Smooth muscle cell (in vitro differentiated cells): Measurements from ENCODE around the gene TSNAXIP1. TPM values are rescaled to one million over a fixed set of nuclear protein-coding genes. Genes with fewer than 3 reads are reported as not detected.

Experiments
- DNase-seq: peaks from one replicate; lab custom pipeline; 2025; ENCODE audit not compliant: unreplicated experiment; lab: John Stamatoyannopoulos, UW
- H2AFZ ChIP-seq: fragments of 200-600 bp; sonication (generic); 2 replicates; pipeline ENCODE4 v1.6.0; 2016; ENCODE audit warnings: antibody characterized with exemption, low read depth, mild to moderate bottlenecking
- H3F3A ChIP-seq: fragments of 200-600 bp; sonication (generic); 2 replicates; pipeline ENCODE4 v1.6.0; 2017; ENCODE audit warnings: antibody characterized with exemption, low read depth
- H3K27ac ChIP-seq: fragments of 200-600 bp; sonication (generic); 2 replicates; pipeline ENCODE4 v1.5.1; 2016; ENCODE audit warnings: low read depth, mild to moderate bottlenecking
- H3K27me3 ChIP-seq: fragments of 200-600 bp; sonication (generic); 2 replicates; pipeline ENCODE4 v1.6.1; 2016; ENCODE audit warnings: low read depth, mild to moderate bottlenecking
- H3K36me3 ChIP-seq: fragments of 200-600 bp; sonication (generic); 2 replicates; pipeline ENCODE4 v1.5.1; 2016; ENCODE audit warnings: low read depth
- H3K4me1 ChIP-seq: fragments of 200-600 bp; sonication (generic); 2 replicates; pipeline ENCODE4 v1.5.1; 2016; ENCODE audit warnings: low read depth
- H3K4me2 ChIP-seq: fragments of 200-600 bp; sonication (generic); 2 replicates; pipeline ENCODE4 v1.6.0; 2016; ENCODE audit warnings: mild to moderate bottlenecking
- H3K4me3 ChIP-seq: fragments of 200-600 bp; sonication (generic); 2 replicates; pipeline ENCODE4 v1.5.1; 2016; ENCODE audit warnings: mild to moderate bottlenecking
- H3K79me2 ChIP-seq: fragments of 200-600 bp; sonication (generic); 2 replicates; pipeline ENCODE4 v1.6.0; 2016; ENCODE audit warnings: low read depth, mild to moderate bottlenecking
- H3K9ac ChIP-seq: fragments of 200-600 bp; sonication (generic); 2 replicates; pipeline ENCODE4 v1.6.0; 2016; ENCODE audit warnings: low read depth
- H3K9me3 ChIP-seq: fragments of 200-600 bp; sonication (generic); replicated peaks from 2 replicates; pipeline ENCODE4 v1.5.1; 2016; ENCODE audit warnings: low read depth
- H4K20me1 ChIP-seq: fragments of 200-600 bp; sonication (generic); 2 replicates; pipeline ENCODE4 v1.6.0; 2016; ENCODE audit warnings: low read depth
- WGBS: methylation state at CpG from one replicate; pipeline ENCODE4 v1.1.7; 2016; ENCODE audit warnings: low lambda C conversion rate; 5-methylcytosine and 5-hydroxymethylcytosine counted together
- polyA plus RNA-seq: library from polyadenylated mRNA; unstranded; fragments of >200 nt; fragmentation: Nextera tagmentation; extraction: Ambion mirVana; gene quantifications from 2 replicates; pipeline ENCODE4 v1.2.1, GENCODE V29; 2016
- total RNA-seq: library from RNA; depleted of rRNA; stranded (reverse); fragments of >200 nt; gene quantifications from 2 replicates; pipeline ENCODE4 v1.2.3, GENCODE V29; 2014
- TF ChIP-seq, protein P1 (sequence below): fragments of 200-600 bp; sonication (generic); IDR thresholded peaks from 2 replicates; pipeline ENCODE4 v1.5.1; 2017; ENCODE audit warnings: borderline replicate concordance, mild to moderate bottlenecking, antibody characterized with exemption; ENCODE audit not compliant: insufficient read depth, poor library complexity, severe bottlenecking

TSNAXIP1 gene
- total and polyA plus RNA-seq, 2 experiments from 2014 or later, result 0.18 to 1.0 TPM

DNA sequence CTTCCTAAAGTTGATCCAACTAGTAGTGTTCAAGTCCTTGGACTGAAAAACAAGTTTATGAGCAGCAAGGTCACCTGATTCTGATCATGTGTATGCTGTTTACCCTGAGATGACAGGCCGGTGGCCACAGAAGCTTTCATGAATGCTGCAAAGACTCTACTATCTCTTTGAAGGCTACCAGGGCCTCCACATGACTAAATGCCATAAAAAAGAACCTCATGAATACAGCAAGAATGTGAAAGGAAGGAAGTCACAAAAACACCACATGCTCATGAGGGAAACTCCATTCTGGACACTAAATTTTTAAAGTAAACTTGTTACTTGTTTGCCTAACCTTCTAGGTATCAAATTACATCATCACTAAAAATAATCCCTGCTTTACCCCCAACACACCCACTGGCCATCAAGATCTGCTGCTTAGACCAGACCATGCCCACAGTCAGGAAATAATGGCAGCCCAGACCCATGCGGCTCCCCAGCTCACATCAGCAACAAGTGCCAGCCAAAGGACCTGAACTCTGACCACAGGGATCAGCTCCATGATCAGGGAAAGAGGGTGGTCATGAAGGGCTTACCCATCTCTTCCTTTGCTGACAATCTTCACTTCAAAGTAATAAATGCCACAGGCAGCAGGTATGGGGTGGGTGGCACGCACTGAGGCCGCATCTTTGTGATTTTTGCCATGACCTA, 1.7 kb upstream of the TSNAXIP1 start:
- TF ChIP-seq, protein P1, sequence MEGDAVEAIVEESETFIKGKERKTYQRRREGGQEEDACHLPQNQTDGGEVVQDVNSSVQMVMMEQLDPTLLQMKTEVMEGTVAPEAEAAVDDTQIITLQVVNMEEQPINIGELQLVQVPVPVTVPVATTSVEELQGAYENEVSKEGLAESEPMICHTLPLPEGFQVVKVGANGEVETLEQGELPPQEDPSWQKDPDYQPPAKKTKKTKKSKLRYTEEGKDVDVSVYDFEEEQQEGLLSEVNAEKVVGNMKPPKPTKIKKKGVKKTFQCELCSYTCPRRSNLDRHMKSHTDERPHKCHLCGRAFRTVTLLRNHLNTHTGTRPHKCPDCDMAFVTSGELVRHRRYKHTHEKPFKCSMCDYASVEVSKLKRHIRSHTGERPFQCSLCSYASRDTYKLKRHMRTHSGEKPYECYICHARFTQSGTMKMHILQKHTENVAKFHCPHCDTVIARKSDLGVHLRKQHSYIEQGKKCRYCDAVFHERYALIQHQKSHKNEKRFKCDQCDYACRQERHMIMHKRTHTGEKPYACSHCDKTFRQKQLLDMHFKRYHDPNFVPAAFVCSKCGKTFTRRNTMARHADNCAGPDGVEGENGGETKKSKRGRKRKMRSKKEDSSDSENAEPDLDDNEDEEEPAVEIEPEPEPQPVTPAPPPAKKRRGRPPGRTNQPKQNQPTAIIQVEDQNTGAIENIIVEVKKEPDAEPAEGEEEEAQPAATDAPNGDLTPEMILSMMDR, result no peak
- no peak for DNase-seq
- no peaks in the 10 kb centered on the region for H3K27me3 ChIP-seq
- peak overlapping the region; percentile 98 for H3K4me2 ChIP-seq
- no peak overlapping the region for H2AFZ ChIP-seq
- H3K27ac ChIP-seq, result no peak overlapping the region
- peaks cover 41% of the 10 kb centered on the region for H4K20me1 ChIP-seq
- peak overlapping the region; percentile 94 for H3K9ac ChIP-seq
- H3K4me3 ChIP-seq, result peak overlapping the region; percentile 99
- peaks cover 55% of the 10 kb centered on the region for H3K79me2 ChIP-seq
- no peaks in the 10 kb centered on the region for H3K9me3 ChIP-seq
- no peaks in the 10 kb centered on the region for H3K36me3 ChIP-seq
- WGBS, result 80% methylated on average over 4 of the region's 4 CpGs
- peaks cover 6% of the 10 kb centered on the region for H3K4me1 ChIP-seq
- no peaks in the 10 kb centered on the region for H3F3A ChIP-seq

DNA sequence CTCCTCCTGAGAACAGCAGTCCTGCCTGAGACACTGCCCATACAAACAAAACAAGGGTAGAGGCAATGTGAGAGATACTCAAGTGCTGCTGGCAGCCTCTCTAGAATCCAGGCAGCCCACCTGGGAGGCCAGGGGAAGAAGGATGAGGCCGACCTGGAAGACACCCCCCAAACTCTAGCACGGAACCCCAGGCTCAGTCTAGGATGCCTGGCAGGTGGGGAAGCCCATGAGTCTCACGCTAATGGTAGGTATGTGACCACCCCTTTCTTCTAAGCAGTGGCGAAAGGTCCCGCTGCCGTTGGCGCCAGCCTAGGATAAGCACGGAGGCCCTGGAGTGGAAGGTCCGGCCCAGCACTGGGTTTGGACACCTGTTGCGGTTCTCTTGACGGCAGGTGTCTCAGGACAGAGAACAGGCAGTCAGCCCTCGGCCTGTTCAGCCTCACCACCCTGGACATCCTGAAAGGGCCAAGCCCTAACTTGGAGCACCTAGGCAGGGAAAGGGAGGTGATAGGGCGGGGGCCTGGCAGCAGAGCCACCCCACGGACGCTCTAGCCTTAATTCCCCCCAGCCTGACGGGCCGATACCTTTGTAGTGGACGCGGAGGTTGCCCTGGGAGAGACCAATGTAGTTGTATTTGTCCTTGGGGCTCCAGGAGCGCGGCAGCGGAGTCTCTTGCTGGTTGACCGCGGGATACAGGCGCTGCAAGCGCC, 816 bp upstream of the TSNAXIP1 start:
- peaks cover 49% of the 10 kb centered on the region for H3K79me2 ChIP-seq
- 5% methylated on average over 26 of the region's 26 CpGs for WGBS
- DNase-seq, result no peak

GRCh38 chr16:67807148-67807682, 526 bp downstream of the TSNAXIP1 start:
- Histone ChIP-seq H3K27me3 (no peaks in the 10 kb centered on the region), H3K9me3 (no peaks in the 10 kb centered on the region), H3K27ac (peak overlapping the region; percentile 56), H3K4me2 (peak overlapping the region; percentile 93), H3K36me3 (no peaks in the 10 kb centered on the region), H3F3A (no peaks in the 10 kb centered on the region), H3K4me1 (peaks cover 6% of the 10 kb centered on the region), H2AFZ (peak overlapping the region; percentile 93), H4K20me1 (peaks cover 19% of the 10 kb centered on the region), H3K4me3 (peak overlapping the region; percentile 99), H3K79me2 (peaks cover 36% of the 10 kb centered on the region), H3K9ac (peak overlapping the region; percentile 78)
- no peak for DNase-seq
- TF ChIP-seq, protein P1, result no peak
- WGBS, result 38% methylated on average over 24 of the region's 24 CpGs

More for the DNA sequence above, 816 bp upstream of the TSNAXIP1 start:
- TF ChIP-seq, protein P1, result no peak
- Histone ChIP-seq H3K9ac (peak overlapping the region; percentile 94), H3K4me3 (peak overlapping the region; percentile 99), H3K4me2 (peak overlapping the region; percentile 98), H3K36me3 (no peaks in the 10 kb centered on the region), H3K4me1 (peaks cover 6% of the 10 kb centered on the region), H4K20me1 (peaks cover 32% of the 10 kb centered on the region), H2AFZ (peak overlapping the region; percentile 91), H3K9me3 (no peaks in the 10 kb centered on the region), H3K27ac (peak overlapping the region; percentile 52), H3K27me3 (no peaks in the 10 kb centered on the region), H3F3A (no peaks in the 10 kb centered on the region)
